Mesendoderm (in vitro differentiated cells): ENCODE measurements around the gene CTDSP1.

Experiments used
- DNase-seq: peaks from one replicate; pipeline ENCODE4 v3.0.0; 2013
- H2AK5ac ChIP-seq: 2 replicates; pipeline ENCODE4 v1.6.1; 2013; ENCODE audit warnings: low read length, inconsistent platforms
- H2BK120ac ChIP-seq: 2 replicates; pipeline ENCODE4 v1.6.1; 2013; ENCODE audit warnings: low read depth, mild to moderate bottlenecking, low read length, moderate library complexity, mixed read lengths
- H2BK15ac ChIP-seq: replicated peaks from 2 replicates; pipeline ENCODE4 v1.6.1; 2013; ENCODE audit warnings: low read depth, mild to moderate bottlenecking, moderate library complexity
- H2BK5ac ChIP-seq: 2 replicates; pipeline ENCODE4 v1.6.1; 2013; ENCODE audit warnings: low read length, inconsistent platforms
- H3K18ac ChIP-seq: 2 replicates; pipeline ENCODE4 v1.6.1; 2013; ENCODE audit warnings: mild to moderate bottlenecking, low read length, mixed read lengths
- H3K23ac ChIP-seq: one replicate; pipeline ENCODE4 v1.6.1; 2013; ENCODE audit warnings: low read length
- H3K27ac ChIP-seq: 2 replicates; pipeline ENCODE4 v1.5.1; 2013; ENCODE audit warnings: low read depth, mild to moderate bottlenecking, inconsistent platforms, low read length, moderate library complexity
- H3K27me3 ChIP-seq: 2 replicates; pipeline ENCODE4 v1.6.1; 2013; ENCODE audit warnings: low read length, control low read depth, mild to moderate bottlenecking, inconsistent platforms; ENCODE audit not compliant: insufficient read depth, poor library complexity
- H3K36me3 ChIP-seq: 2 replicates; pipeline ENCODE4 v1.6.1; 2013; ENCODE audit warnings: low read length, inconsistent platforms; ENCODE audit not compliant: control insufficient read depth, insufficient read depth
- H3K4ac ChIP-seq: one replicate; pipeline ENCODE4 v1.6.1; 2013; ENCODE audit warnings: low read depth, mild to moderate bottlenecking, low read length, moderate library complexity
- H3K4me1 ChIP-seq: 2 replicates; pipeline ENCODE4 v1.6.1; 2013; ENCODE audit warnings: low read depth, low read length, inconsistent platforms; ENCODE audit not compliant: control insufficient read depth
- H3K4me2 ChIP-seq: 2 replicates; pipeline ENCODE4 v1.6.1; 2013; ENCODE audit warnings: low read length
- H3K4me3 ChIP-seq: 2 replicates; pipeline ENCODE4 v1.5.1; 2013; ENCODE audit warnings: mild to moderate bottlenecking, low read length
- H3K56ac ChIP-seq: one replicate; pipeline ENCODE4 v1.6.1; 2013; ENCODE audit warnings: low read length
- H3K79me1 ChIP-seq: 2 replicates; pipeline ENCODE4 v1.6.1; 2013; ENCODE audit warnings: low read length, inconsistent platforms
- H3K79me2 ChIP-seq: 2 replicates; pipeline ENCODE4 v1.6.1; 2013; ENCODE audit warnings: mild to moderate bottlenecking, low read length; ENCODE audit not compliant: control insufficient read depth, insufficient read depth
- H3K9ac ChIP-seq: 2 replicates; pipeline ENCODE4 v1.6.1; 2013; ENCODE audit warnings: low read length, inconsistent platforms
- H4K5ac ChIP-seq: one replicate; pipeline ENCODE4 v1.6.1; 2013; ENCODE audit warnings: low read length
- H4K8ac ChIP-seq: one replicate; pipeline ENCODE4 v1.6.1; 2013; ENCODE audit warnings: low read depth, mild to moderate bottlenecking, control low read depth, low read length, moderate library complexity
- WGBS: extraction: QIAGEN DNeasy Blood & Tissue Kit; methylation state at CpG from one replicate; pipeline ENCODE4 v1.1.7; 2013; ENCODE audit warnings: low lambda C conversion rate, missing lambda C conversion rate; ENCODE audit not compliant: insufficient coverage; ENCODE audit errors: extremely low coverage; 5-methylcytosine and 5-hydroxymethylcytosine counted together

The CTDSP1 gene

DNA sequence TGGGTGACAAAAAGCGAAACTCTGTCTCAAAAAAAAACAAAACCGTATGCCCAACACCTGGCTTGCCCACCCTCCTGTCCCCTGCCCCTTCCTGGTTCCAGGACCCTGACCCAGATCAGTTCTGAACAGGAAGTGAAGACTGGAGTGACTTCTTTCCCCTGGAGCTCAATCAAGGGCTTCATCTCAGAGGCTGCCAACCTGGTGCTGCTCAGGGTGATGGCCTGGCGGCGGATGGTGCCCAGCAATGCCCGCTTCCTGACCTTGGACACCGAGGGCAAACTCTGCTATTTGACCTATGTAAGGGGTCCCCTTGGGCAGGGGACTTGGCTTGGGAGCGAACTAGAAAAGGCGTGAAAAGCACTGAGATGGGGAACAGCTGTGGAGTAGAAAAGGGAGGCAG is 37.1 kb upstream of the CTDSP1 start:
- no CpG with 5 or more reads among the region's 8 CpGs for WGBS
- Histone ChIP-seq H3K56ac (no peak overlapping the region), H2AK5ac (no peak overlapping the region), H3K79me2 (no peaks in the 10 kb centered on the region), H3K27me3 (no peaks in the 10 kb centered on the region), H3K18ac (no peak overlapping the region), H2BK120ac (no peak overlapping the region), H3K27ac (no peak overlapping the region), H3K9ac (no peak overlapping the region), H4K5ac (no peak overlapping the region), H3K23ac (no peak overlapping the region), H3K4ac (no peak overlapping the region), H3K79me1 (no peaks in the 10 kb centered on the region), H4K8ac (no peak overlapping the region), H2BK5ac (no peak overlapping the region), H3K4me1 (no peaks in the 10 kb centered on the region), H3K4me2 (no peak overlapping the region), H3K4me3 (no peak overlapping the region), H2BK15ac (no peak overlapping the region), H3K36me3 (no peaks in the 10 kb centered on the region)
- no peak for DNase-seq

DNA sequence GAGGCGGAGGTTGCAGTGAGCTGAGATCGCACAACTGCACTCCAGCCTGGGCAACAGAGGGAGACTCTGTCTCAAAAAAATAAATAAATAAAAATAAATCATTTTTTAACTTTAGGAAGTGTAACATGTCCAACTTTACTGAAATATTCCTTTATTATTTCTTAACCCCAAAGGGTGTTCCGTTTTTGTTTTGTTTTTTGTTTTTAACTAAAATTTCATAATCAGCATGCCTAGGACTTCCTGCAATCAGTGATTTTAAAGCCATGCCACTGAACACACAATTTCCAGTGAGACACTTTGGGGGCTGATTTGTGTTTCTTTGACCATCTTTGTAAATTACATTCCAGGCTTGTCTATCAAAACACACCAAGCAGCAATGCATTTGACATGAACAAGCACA is 35.9 kb upstream of the CTDSP1 start:
- Histone ChIP-seq H4K8ac (no peak overlapping the region), H3K27me3 (no peaks in the 10 kb centered on the region), H4K5ac (no peak overlapping the region), H3K4me3 (no peak overlapping the region), H3K18ac (no peak overlapping the region), H3K56ac (no peak overlapping the region), H3K79me2 (no peaks in the 10 kb centered on the region), H2BK5ac (no peak overlapping the region), H3K4me1 (no peaks in the 10 kb centered on the region), H3K36me3 (no peaks in the 10 kb centered on the region), H3K23ac (no peak overlapping the region), H3K4me2 (no peak overlapping the region), H2AK5ac (no peak overlapping the region), H2BK15ac (no peak overlapping the region), H3K4ac (no peak overlapping the region), H3K9ac (no peak overlapping the region), H3K79me1 (no peaks in the 10 kb centered on the region), H3K27ac (no peak overlapping the region), H2BK120ac (no peak overlapping the region)
- WGBS: no CpG with 5 or more reads among the region's 3 CpGs
- DNase-seq: no peak

DNA sequence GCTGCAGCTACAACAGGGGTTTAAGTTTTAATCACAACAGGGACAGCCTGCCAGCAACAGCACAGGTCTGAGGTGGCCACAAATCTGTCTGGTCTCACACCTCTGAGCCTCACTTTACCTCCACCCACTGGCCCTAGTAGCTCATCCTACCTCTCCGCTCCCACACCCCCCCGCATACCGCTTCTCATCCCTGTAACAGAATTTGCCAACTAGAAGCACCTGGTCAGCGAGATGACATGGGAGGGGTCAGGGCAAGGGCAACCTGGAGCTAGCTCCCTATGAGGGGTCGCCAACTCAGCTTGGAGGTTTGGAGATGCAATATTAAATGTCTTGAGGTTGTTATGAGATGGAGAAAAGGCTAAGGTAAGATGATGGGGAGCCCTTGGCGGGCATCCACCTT is 35.5 kb upstream of the CTDSP1 start:
- no peak overlapping the region for H3K9ac ChIP-seq
- whole genome bisulfite sequencing: no CpG with 5 or more reads among the region's 6 CpGs
- H2BK5ac ChIP-seq: no peak overlapping the region

DNA sequence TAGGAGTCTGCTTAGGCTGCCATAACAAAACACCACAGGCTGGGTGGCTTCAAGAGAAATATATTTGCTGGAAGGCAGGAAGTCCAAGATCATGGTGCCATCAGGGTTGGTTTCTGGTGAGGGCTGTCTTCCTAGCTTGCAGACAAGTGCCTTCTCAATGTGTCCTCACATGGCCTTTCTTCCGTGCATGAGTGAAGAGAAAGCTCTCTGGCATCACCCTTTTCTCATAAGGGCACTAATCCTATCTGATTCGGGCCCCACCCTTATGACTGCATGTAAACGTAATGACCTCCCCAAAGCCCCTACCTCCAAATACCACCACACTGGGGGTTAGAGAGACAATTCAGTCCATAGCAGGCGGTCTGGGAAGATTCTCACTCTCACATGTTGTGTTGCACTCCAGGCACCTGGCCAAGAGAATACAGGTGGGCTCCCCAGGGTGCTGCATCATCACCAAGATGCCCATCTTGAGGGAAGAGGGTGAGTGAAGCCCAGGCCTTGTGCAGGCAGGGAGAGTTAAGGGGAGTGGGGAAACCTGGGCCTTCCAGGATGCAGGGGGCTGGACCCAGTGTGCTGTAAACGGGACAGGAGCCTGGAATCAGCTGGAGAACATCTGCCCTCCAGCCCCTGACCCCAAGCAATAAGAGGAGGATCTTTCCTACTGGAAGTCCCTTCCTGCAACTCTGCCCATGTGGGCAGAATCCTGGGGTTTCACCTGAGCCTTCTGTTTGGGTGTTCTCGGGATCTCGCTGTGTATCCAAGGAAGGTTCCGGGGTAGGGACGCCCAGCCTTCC is 32.9 kb upstream of the CTDSP1 start:
- no peaks in the 10 kb centered on the region for H3K79me1 ChIP-seq
- H3K4me2 ChIP-seq: peak overlapping the region; percentile 84
- H2AK5ac ChIP-seq: no peak overlapping the region
- no peak overlapping the region for H2BK5ac ChIP-seq
- H4K8ac ChIP-seq: no peak overlapping the region
- H4K5ac ChIP-seq: no peak overlapping the region
- no peak overlapping the region for H2BK120ac ChIP-seq
- peak overlapping the region; percentile 89 for H3K9ac ChIP-seq
- no peaks in the 10 kb centered on the region for H3K27me3 ChIP-seq
- no peak overlapping the region for H3K23ac ChIP-seq
- WGBS: no CpG with 5 or more reads among the region's 9 CpGs
- no peak overlapping the region for H3K4ac ChIP-seq
- peak; percentile 19 for DNase-seq
- no peaks in the 10 kb centered on the region for H3K79me2 ChIP-seq
- no peaks in the 10 kb centered on the region for H3K4me1 ChIP-seq
- H2BK15ac ChIP-seq: no peak overlapping the region
- peak overlapping the region; percentile 97 for H3K56ac ChIP-seq
- peak overlapping the region; percentile 65 for H3K4me3 ChIP-seq
- H3K18ac ChIP-seq: peak overlapping the region; percentile 33
- no peaks in the 10 kb centered on the region for H3K36me3 ChIP-seq
- H3K27ac ChIP-seq: no peak overlapping the region

More for the DNA sequence above, 35.5 kb upstream of the CTDSP1 start:
- H2BK15ac ChIP-seq: no peak overlapping the region
- H3K56ac ChIP-seq: no peak overlapping the region
- no peak overlapping the region for H3K18ac ChIP-seq
- no peak overlapping the region for H3K4me2 ChIP-seq
- H3K36me3 ChIP-seq: no peaks in the 10 kb centered on the region
- no peak overlapping the region for H3K4ac ChIP-seq
- H4K5ac ChIP-seq: no peak overlapping the region
- DNase-seq: no peak
- no peak overlapping the region for H4K8ac ChIP-seq
- no peaks in the 10 kb centered on the region for H3K79me2 ChIP-seq
- H3K23ac ChIP-seq: no peak overlapping the region
- H3K27ac ChIP-seq: no peak overlapping the region
- no peak overlapping the region for H2BK120ac ChIP-seq
- H3K4me3 ChIP-seq: no peak overlapping the region
- no peaks in the 10 kb centered on the region for H3K4me1 ChIP-seq
- H3K79me1 ChIP-seq: no peaks in the 10 kb centered on the region
- no peak overlapping the region for H2AK5ac ChIP-seq
- H3K27me3 ChIP-seq: no peaks in the 10 kb centered on the region

DNA sequence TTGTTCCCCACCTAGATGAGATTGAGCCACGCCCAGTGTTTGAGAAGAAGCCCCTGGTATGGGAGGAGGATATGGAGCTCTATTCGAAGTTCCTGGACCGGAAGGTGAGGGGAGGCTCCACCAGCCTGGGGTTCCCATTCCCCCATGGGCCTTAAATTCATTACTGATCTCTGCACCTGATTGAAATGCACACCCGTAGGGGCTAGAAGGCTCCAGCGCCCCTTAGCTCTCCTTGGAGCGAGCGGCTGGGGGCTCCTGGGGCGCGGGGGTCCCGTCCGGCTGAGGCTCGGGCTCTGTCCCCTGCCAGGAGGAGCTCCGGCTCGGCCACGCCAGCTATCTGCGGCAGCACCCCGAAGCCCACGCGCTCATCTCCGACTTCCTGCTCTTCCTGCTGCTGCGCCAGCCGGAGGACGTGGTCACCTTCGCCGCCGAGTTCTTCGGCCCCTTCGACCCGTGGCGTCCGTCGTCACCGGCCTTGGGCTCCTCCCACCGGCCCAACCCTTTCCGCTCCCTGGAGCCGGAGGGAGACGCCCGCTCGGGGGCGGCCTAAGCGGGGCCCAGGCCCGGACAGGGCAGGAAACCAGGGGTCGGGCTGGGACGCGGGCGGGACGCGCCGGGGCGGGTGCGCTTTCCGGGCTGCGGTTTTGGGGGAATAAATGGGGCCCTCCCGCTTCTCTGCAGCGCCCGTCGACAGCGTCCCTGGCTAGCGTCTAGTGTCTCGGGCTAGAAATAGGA is 32.1 kb upstream of the CTDSP1 start:
- WGBS: no CpG with 5 or more reads among the region's 60 CpGs
- DNase-seq: peak; percentile 84
- peak overlapping the region; percentile 72 for H3K27ac ChIP-seq

More for the DNA sequence above, 32.1 kb upstream of the CTDSP1 start:
- H2AK5ac ChIP-seq: no peak overlapping the region
- peak overlapping the region; percentile 45 for H3K23ac ChIP-seq
- H3K27me3 ChIP-seq: no peaks in the 10 kb centered on the region
- no peaks in the 10 kb centered on the region for H3K36me3 ChIP-seq
- H2BK15ac ChIP-seq: no peak overlapping the region
- H2BK120ac ChIP-seq: no peak overlapping the region
- peak overlapping the region; percentile 65 for H3K4me3 ChIP-seq
- peak overlapping the region; percentile 71 for H4K5ac ChIP-seq
- peak overlapping the region; percentile 89 for H3K9ac ChIP-seq
- no peaks in the 10 kb centered on the region for H3K79me1 ChIP-seq
- peak overlapping the region; percentile 79 for H3K18ac ChIP-seq
- H4K8ac ChIP-seq: peak overlapping the region; percentile 88
- H2BK5ac ChIP-seq: no peak overlapping the region
- H3K4ac ChIP-seq: no peak overlapping the region
- no peaks in the 10 kb centered on the region for H3K4me1 ChIP-seq
- H3K56ac ChIP-seq: peak overlapping the region; percentile 97
- peak overlapping the region; percentile 89 for H3K4me2 ChIP-seq
- H3K79me2 ChIP-seq: no peaks in the 10 kb centered on the region
